WTC11 (cell line): Measurements from ENCODE around the gene SLC45A1. TPM values are rescaled to one million over a fixed set of nuclear protein-coding genes. Genes with fewer than 3 reads are reported as not detected.

Source experiments
- ATAC-seq: fragments of 200-7000 bp; cut with Tn5 transposase; 2 replicates; pipeline ENCODE4 v1.10.0; 2021; ENCODE audit warnings: mild to moderate bottlenecking, moderate library complexity
- CTCF ChIA-PET: fragments of 300-600 bp; sonication (Branson Sonifier 250); formaldehyde crosslinking; loops from one replicate; lab custom pipeline; 2021; ENCODE audit warnings: antibody characterized with exemption; lab: Charles Lee
- POLR2A ChIA-PET: fragments of 350-600 bp; sonication (Branson Sonifier 250); formaldehyde crosslinking; loops from one replicate; lab custom pipeline; 2021; ENCODE audit warnings: antibody characterized with exemption; lab: Charles Lee
- DNase-seq: peaks from one replicate; pipeline ENCODE4 v3.0.0; 2021; ENCODE audit warnings: low spot score
- H3K27ac Mint-ChIP-seq: 2 replicates; pipeline ENCODE4 v1.8.0; 2021; ENCODE audit warnings: mixed read lengths
- H3K27me3 Mint-ChIP-seq: 2 replicates; pipeline ENCODE4 v1.8.0; 2021; ENCODE audit warnings: low read depth, mild to moderate bottlenecking, moderate library complexity, mixed read lengths
- H3K36me3 Mint-ChIP-seq: 2 replicates; pipeline ENCODE4 v1.8.0; 2021; ENCODE audit warnings: mixed read lengths
- H3K4me1 Mint-ChIP-seq: 2 replicates; pipeline ENCODE4 v1.8.0; 2022; ENCODE audit warnings: mixed read lengths
- H3K4me3 Mint-ChIP-seq: 2 replicates; pipeline ENCODE4 v1.8.0; 2021; ENCODE audit warnings: mild to moderate bottlenecking, moderate library complexity, mixed read lengths
- H3K9me3 Mint-ChIP-seq: 2 replicates; pipeline ENCODE4 v1.8.0; 2021; ENCODE audit warnings: mixed read lengths
- KAT7 ChIP-seq: sonication (generic); formaldehyde crosslinking; IDR thresholded peaks from 2 replicates; pipeline ENCODE4 v1.8.1; 2023; ENCODE audit warnings: missing genetic modification reagents, mild to moderate bottlenecking, borderline replicate concordance
- TEAD1 ChIP-seq: sonication (generic); formaldehyde crosslinking; IDR thresholded peaks from 2 replicates; pipeline ENCODE4 v1.8.0; 2022; ENCODE audit warnings: mild to moderate bottlenecking, missing genetic modification reagents
- ZNF232 ChIP-seq: sonication (generic); formaldehyde crosslinking; IDR thresholded peaks from 2 replicates; pipeline ENCODE4 v1.8.0; 2022; ENCODE audit warnings: mild to moderate bottlenecking, missing genetic modification reagents
- ZNF263 ChIP-seq: sonication (generic); formaldehyde crosslinking; IDR thresholded peaks from 2 replicates; pipeline ENCODE4 v1.8.1; 2022; ENCODE audit warnings: low read depth, mild to moderate bottlenecking, moderate library complexity, missing genetic modification reagents
- ZNF416 ChIP-seq: fragments of 250-450 bp; sonication (Bioruptor Pico); IDR thresholded peaks from 2 replicates; pipeline ENCODE4 v1.9.0; 2021; ENCODE audit warnings: mild to moderate bottlenecking, inconsistent platforms
- total RNA-seq: library from RNA; stranded (reverse); gene quantifications from 3 replicates; pipeline ENCODE4 v1.2.3, GENCODE V29; 2021
- TF ChIP-seq, protein P1 (sequence below): fragments of 200-600 bp; IDR thresholded peaks from 2 replicates; pipeline ENCODE4 v1.8.0; 2022; ENCODE audit warnings: antibody characterized with exemption
- TF ChIP-seq, protein P2 (sequence below): sonication (generic); formaldehyde crosslinking; IDR thresholded peaks from 2 replicates; pipeline ENCODE4 v1.8.0; 2023; ENCODE audit warnings: missing genetic modification reagents, mild to moderate bottlenecking, borderline replicate concordance
- TF ChIP-seq, protein P3 (sequence below): sonication (generic); formaldehyde crosslinking; IDR thresholded peaks from 2 replicates; pipeline ENCODE4 v1.8.1; 2023; ENCODE audit warnings: mild to moderate bottlenecking, missing genetic modification reagents, moderate library complexity
- TF ChIP-seq, protein P4 (sequence below): sonication (generic); formaldehyde crosslinking; IDR thresholded peaks from 2 replicates; pipeline ENCODE4 v1.8.0; 2022; ENCODE audit warnings: mild to moderate bottlenecking, missing genetic modification reagents
- TF ChIP-seq, protein P5 (sequence below): fragments of 250-450 bp; sonication (Bioruptor Pico); IDR thresholded peaks from 2 replicates; pipeline ENCODE4 v1.9.0; 2021; ENCODE audit warnings: mild to moderate bottlenecking
- TF ChIP-seq, protein P6 (sequence below): sonication (generic); formaldehyde crosslinking; IDR thresholded peaks from 2 replicates; pipeline ENCODE4 v1.8.0; 2023; ENCODE audit warnings: missing genetic modification reagents
- TF ChIP-seq, protein P7 (sequence below): fragments of 250-450 bp; sonication (Bioruptor Pico); IDR thresholded peaks from 2 replicates; pipeline ENCODE4 v1.9.0; 2021; ENCODE audit warnings: moderate library complexity, mild to moderate bottlenecking, inconsistent platforms, borderline replicate concordance

Gene SLC45A1
- total RNA-seq, 1 experiment from 2014 or later: 2.3 TPM

DNA sequence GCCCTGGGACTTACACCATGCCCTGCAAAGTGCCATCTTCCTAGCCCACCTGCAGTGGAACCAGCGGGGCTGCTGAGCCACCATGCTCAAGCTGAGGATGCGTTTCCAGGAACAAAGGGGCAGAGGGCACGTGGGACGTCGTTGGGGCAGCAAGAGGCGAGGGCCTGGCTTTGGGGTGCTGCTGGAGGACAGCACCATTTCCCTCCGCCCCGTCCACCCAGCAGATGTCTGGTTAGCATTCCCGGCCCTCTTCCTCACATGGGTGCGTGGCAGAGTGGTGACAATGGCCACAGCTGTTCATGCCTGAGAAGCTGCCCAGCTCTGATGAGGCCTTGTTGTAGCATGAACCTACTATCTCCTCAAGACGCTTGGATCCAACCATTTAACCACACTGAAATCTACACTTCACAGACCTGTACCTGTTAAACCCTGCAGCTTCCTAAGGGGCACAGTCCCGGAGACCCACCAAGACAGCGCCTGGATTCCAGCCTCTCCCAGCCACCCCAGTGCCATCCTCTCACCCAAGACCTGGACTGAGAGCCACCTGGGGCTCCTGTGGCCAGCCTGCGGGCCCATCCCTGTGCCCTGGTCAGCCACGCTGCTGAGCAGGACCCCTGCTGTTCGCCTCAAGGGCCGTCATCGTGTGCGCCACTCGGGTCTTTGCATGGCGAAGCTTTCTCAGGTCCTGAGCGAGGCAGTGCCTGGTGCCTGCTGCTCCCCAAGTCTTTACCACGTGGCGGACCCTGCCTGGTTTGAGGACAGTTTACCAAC lies 33.2 kb downstream of the SLC45A1 start:
- Mint-ChIP-seq H3K4me1 (peaks cover 26% of the 10 kb centered on the region), H3K27me3 (no peaks in the 10 kb centered on the region), H3K9me3 (no peaks in the 10 kb centered on the region), H3K36me3 (peaks cover 13% of the 10 kb centered on the region), H3K4me3 (no peak overlapping the region), H3K27ac (no peak overlapping the region)
- no peak for DNase-seq
- TF ChIP-seq, protein P1, sequence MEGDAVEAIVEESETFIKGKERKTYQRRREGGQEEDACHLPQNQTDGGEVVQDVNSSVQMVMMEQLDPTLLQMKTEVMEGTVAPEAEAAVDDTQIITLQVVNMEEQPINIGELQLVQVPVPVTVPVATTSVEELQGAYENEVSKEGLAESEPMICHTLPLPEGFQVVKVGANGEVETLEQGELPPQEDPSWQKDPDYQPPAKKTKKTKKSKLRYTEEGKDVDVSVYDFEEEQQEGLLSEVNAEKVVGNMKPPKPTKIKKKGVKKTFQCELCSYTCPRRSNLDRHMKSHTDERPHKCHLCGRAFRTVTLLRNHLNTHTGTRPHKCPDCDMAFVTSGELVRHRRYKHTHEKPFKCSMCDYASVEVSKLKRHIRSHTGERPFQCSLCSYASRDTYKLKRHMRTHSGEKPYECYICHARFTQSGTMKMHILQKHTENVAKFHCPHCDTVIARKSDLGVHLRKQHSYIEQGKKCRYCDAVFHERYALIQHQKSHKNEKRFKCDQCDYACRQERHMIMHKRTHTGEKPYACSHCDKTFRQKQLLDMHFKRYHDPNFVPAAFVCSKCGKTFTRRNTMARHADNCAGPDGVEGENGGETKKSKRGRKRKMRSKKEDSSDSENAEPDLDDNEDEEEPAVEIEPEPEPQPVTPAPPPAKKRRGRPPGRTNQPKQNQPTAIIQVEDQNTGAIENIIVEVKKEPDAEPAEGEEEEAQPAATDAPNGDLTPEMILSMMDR: no peak
- 0 out of 2 replicates have a peak, but pooled peaks have one; percentile 39 for TF ChIP-seq TEAD1 (CRISPR knock-in tag)
- TF ChIP-seq, protein P2, sequence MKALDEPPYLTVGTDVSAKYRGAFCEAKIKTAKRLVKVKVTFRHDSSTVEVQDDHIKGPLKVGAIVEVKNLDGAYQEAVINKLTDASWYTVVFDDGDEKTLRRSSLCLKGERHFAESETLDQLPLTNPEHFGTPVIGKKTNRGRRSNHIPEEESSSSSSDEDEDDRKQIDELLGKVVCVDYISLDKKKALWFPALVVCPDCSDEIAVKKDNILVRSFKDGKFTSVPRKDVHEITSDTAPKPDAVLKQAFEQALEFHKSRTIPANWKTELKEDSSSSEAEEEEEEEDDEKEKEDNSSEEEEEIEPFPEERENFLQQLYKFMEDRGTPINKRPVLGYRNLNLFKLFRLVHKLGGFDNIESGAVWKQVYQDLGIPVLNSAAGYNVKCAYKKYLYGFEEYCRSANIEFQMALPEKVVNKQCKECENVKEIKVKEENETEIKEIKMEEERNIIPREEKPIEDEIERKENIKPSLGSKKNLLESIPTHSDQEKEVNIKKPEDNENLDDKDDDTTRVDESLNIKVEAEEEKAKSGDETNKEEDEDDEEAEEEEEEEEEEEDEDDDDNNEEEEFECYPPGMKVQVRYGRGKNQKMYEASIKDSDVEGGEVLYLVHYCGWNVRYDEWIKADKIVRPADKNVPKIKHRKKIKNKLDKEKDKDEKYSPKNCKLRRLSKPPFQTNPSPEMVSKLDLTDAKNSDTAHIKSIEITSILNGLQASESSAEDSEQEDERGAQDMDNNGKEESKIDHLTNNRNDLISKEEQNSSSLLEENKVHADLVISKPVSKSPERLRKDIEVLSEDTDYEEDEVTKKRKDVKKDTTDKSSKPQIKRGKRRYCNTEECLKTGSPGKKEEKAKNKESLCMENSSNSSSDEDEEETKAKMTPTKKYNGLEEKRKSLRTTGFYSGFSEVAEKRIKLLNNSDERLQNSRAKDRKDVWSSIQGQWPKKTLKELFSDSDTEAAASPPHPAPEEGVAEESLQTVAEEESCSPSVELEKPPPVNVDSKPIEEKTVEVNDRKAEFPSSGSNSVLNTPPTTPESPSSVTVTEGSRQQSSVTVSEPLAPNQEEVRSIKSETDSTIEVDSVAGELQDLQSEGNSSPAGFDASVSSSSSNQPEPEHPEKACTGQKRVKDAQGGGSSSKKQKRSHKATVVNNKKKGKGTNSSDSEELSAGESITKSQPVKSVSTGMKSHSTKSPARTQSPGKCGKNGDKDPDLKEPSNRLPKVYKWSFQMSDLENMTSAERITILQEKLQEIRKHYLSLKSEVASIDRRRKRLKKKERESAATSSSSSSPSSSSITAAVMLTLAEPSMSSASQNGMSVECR (CRISPR knock-in tag): 0 out of 2 replicates have a peak, but pooled peaks have one; percentile 29
- TF ChIP-seq, protein P3, sequence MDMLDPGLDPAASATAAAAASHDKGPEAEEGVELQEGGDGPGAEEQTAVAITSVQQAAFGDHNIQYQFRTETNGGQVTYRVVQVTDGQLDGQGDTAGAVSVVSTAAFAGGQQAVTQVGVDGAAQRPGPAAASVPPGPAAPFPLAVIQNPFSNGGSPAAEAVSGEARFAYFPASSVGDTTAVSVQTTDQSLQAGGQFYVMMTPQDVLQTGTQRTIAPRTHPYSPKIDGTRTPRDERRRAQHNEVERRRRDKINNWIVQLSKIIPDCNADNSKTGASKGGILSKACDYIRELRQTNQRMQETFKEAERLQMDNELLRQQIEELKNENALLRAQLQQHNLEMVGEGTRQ (CRISPR knock-in tag): no peak
- ATAC-seq: no peak
- POLR2A ChIA-PET: interaction anchor here (0.9 to 1.0 kb wide), 2 partner anchors 35 to 359 kb away, joined by 3 read pairs; no protein-coding TSS in a partner anchor
- CTCF ChIA-PET: interaction anchor here (0.5 to 7.6 kb wide), 22 partner anchors 8 to 498 kb away, joined by 3 to 97 read pairs (median 5); partner anchors contain the start of gene SLC45A1

DNA sequence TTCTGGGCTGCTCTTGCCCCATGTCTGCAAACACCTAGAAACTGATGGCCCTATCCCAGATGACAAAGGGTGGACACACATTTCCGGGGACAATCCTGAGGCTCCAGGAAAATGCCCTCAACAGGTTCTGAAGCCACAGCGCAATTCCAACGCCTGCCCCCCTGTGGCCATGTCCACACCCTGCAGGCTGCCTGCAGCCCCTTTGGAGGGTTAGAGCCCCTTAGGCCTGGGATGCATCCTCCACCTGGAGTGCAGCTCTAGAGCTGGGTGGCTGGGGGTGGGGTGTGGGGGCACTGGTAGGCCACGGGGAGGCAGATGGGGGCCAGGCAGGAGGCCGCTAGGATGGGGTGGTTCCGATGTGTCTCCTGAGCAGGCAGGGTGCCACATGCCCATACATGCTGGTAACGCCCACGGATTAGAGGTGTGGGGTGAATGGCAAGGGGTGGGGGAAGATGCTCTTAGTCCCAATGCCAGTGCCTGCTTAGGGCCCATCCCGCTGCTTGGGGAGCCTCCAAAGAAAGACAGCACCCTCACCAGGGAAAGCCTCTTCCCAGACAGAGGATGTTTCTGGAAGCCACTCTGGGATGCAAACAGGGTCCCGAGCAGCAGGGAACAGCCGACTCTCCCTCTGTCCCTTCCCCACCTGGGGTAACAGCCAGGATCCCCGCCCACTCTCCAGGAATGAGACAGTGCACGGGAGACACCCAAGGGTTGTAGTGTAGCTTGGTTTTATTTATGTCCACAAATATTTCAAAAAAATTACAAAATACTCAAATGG lies 34.0 kb downstream of the SLC45A1 start:
- H3K9me3 Mint-ChIP-seq: no peaks in the 10 kb centered on the region
- H3K36me3 Mint-ChIP-seq: peaks cover 21% of the 10 kb centered on the region
- H3K4me1 Mint-ChIP-seq: peaks cover 26% of the 10 kb centered on the region
- ChIA-PET POLR2A (interaction anchor here (1.0 kb wide), 1 partner anchor 36 kb away, joined by 3 read pairs; no protein-coding TSS in a partner anchor), CTCF (interaction anchor here (0.5 to 7.6 kb wide), 22 partner anchors 7 to 497 kb away, joined by 3 to 97 read pairs (median 5); partner anchors contain the start of gene SLC45A1)
- TF ChIP-seq ZNF416: no peak
- TF ChIP-seq, protein P4, sequence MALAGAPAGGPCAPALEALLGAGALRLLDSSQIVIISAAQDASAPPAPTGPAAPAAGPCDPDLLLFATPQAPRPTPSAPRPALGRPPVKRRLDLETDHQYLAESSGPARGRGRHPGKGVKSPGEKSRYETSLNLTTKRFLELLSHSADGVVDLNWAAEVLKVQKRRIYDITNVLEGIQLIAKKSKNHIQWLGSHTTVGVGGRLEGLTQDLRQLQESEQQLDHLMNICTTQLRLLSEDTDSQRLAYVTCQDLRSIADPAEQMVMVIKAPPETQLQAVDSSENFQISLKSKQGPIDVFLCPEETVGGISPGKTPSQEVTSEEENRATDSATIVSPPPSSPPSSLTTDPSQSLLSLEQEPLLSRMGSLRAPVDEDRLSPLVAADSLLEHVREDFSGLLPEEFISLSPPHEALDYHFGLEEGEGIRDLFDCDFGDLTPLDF (CRISPR knock-in tag): no peak
- TF ChIP-seq, protein P5, sequence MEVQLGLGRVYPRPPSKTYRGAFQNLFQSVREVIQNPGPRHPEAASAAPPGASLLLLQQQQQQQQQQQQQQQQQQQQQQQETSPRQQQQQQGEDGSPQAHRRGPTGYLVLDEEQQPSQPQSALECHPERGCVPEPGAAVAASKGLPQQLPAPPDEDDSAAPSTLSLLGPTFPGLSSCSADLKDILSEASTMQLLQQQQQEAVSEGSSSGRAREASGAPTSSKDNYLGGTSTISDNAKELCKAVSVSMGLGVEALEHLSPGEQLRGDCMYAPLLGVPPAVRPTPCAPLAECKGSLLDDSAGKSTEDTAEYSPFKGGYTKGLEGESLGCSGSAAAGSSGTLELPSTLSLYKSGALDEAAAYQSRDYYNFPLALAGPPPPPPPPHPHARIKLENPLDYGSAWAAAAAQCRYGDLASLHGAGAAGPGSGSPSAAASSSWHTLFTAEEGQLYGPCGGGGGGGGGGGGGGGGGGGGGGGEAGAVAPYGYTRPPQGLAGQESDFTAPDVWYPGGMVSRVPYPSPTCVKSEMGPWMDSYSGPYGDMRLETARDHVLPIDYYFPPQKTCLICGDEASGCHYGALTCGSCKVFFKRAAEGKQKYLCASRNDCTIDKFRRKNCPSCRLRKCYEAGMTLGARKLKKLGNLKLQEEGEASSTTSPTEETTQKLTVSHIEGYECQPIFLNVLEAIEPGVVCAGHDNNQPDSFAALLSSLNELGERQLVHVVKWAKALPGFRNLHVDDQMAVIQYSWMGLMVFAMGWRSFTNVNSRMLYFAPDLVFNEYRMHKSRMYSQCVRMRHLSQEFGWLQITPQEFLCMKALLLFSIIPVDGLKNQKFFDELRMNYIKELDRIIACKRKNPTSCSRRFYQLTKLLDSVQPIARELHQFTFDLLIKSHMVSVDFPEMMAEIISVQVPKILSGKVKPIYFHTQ: no peak
- TF ChIP-seq, protein P1: peak; percentile 64
- TF ChIP-seq ZNF263: no peak
- no peak for TF ChIP-seq ZNF232 (CRISPR knock-in tag)
- TF ChIP-seq, protein P6, sequence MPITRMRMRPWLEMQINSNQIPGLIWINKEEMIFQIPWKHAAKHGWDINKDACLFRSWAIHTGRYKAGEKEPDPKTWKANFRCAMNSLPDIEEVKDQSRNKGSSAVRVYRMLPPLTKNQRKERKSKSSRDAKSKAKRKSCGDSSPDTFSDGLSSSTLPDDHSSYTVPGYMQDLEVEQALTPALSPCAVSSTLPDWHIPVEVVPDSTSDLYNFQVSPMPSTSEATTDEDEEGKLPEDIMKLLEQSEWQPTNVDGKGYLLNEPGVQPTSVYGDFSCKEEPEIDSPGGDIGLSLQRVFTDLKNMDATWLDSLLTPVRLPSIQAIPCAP (CRISPR knock-in tag): no peak
- TF ChIP-seq, protein P7, sequence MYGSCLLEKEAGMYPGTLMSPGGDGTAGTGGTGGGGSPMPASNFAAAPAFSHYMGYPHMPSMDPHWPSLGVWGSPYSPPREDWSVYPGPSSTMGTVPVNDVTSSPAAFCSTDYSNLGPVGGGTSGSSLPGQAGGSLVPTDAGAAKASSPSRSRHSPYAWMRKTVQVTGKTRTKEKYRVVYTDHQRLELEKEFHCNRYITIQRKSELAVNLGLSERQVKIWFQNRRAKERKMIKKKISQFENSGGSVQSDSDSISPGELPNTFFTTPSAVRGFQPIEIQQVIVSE (CRISPR knock-in tag): no peak
- TF ChIP-seq KAT7 (CRISPR knock-in tag): no peak
- H3K4me3 Mint-ChIP-seq: no peak overlapping the region
- peak; percentile 59 for ATAC-seq
- DNase-seq: peak; percentile 81
- no peaks in the 10 kb centered on the region for H3K27me3 Mint-ChIP-seq
- no peak overlapping the region; the same call in 1 of the 2 replicates for H3K27ac Mint-ChIP-seq
